Uterus (tissue), 4 donors: ENCODE data around the gene ASPG. TPM values are rescaled to one million over a fixed set of nuclear protein-coding genes. Genes with fewer than 3 reads are reported as not detected.

Source experiments
- DNase-seq, 2 donors: peaks; one replicate each; pipeline ENCODE4 v3.0.0-alpha.2; 2019 to 2020
- H3K27ac ChIP-seq, 2 donors: fragments of 200-600 bp; sonication (generic); 1 replicate in 1 of 2; 2 replicates in 1 of 2; pipeline ENCODE4 v1.5.1; 2016 to 2018
- H3K27me3 ChIP-seq, 2 donors: fragments of 200-600 bp; sonication (generic); one replicate each; pipeline ENCODE4 v1.5.1; 2018 to 2019; ENCODE audit warnings: control low read depth in 1 of 2
- H3K36me3 ChIP-seq, 2 donors: fragments of 200-600 bp; sonication (generic); one replicate each; pipeline ENCODE4 v1.5.1; 2019; ENCODE audit warnings: control low read depth in 1 of 2
- H3K4me1 ChIP-seq, 2 donors: fragments of 200-600 bp; sonication (generic); one replicate each; pipeline ENCODE4 v1.5.1; 2018 to 2019; ENCODE audit warnings: control low read depth in 1 of 2
- H3K4me3 ChIP-seq, 2 donors: fragments of 200-600 bp; sonication (generic); 1 replicate in 1 of 2; 2 replicates in 1 of 2; pipeline ENCODE4 v1.5.1; 2018 to 2019; ENCODE audit warnings: mild to moderate bottlenecking in 1 of 2
- H3K9me3 ChIP-seq, 2 donors: fragments of 200-600 bp; sonication (generic); one replicate each; pipeline ENCODE4 v1.5.1; 2019; ENCODE audit warnings: control low read depth in 1 of 2
- CTCF ChIP-seq, 4 experiments: fragments of 200-600 bp in 2 of 4; fragments of 450-650 bp in 2 of 4; sonication (generic) in 2 of 4; IDR thresholded peaks; one replicate each; pipeline ENCODE4 v1.5.1; 2016 to 2019; ENCODE audit warnings: antibody characterized with exemption in 4 of 4, mild to moderate bottlenecking in 2 of 4, moderate library complexity in 1 of 4
- POLR2A ChIP-seq, 2 donors: fragments of 450-650 bp; IDR thresholded peaks; one replicate each; pipeline ENCODE4 v1.6.1; 2016; ENCODE audit warnings: antibody characterized with exemption in 2 of 2, mild to moderate bottlenecking in 1 of 2, moderate library complexity in 1 of 2
- intact Hi-C: fragments of 100-400 bp; cut with DNase I; formaldehyde crosslinking; loops from one replicate; pipeline ENCODE4 v1.15.1; 2023; ENCODE audit warnings: low total_unique reads
- total RNA-seq, 4 donors: library from RNA; depleted of rRNA in 3 of 4; stranded (reverse); fragments of >200 nt in 3 of 4; gene quantifications; one replicate each; pipeline versions ENCODE4 v1.1.0 to v1.2.4, GENCODE V29; 2014 to 2023
- donor health status: DM: yes; HTN: yes; CAD: no.

The ASPG gene
- total RNA-seq, 4 donors from 2014 or later = 0.41 to 16.2 (median 0.51) TPM; not detected in 1

DNA sequence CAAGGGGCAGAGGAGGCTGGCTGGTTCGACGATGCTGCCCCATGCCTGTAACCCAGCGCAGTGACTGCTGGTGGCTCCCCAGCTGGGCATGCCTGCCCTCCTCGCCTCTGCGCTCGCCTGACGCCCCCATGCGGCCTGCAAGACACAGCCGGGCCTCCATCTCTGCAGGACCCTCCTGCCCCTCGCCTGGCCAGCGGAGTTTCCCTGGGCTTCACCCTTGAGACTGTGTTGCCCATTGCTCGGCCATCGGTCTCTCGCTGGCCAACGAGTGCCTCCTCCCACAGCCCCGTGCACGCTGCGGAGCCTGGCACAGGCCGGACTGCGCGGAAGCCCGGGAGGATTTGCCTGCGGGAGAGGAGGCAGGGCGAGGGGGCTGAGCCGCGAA is 17.6 kb downstream of the ASPG start:
- no peak overlapping the region for H3K4me3 ChIP-seq
- H3K9me3 ChIP-seq = no peaks in the 10 kb centered on the region
- no peak overlapping the region for H3K27ac ChIP-seq
- intact Hi-C loops = no loop called here
- no peak for TF ChIP-seq CTCF (IDR thresholded peaks at IDR 0.05)
- no peak for TF ChIP-seq POLR2A (IDR thresholded peaks at IDR 0.05)
- H3K36me3 ChIP-seq = no peaks in the 10 kb centered on the region
- no peaks in the 10 kb centered on the region for H3K4me1 ChIP-seq
- DNase-seq = no peak
- H3K27me3 ChIP-seq = no peaks in the 10 kb centered on the region

DNA sequence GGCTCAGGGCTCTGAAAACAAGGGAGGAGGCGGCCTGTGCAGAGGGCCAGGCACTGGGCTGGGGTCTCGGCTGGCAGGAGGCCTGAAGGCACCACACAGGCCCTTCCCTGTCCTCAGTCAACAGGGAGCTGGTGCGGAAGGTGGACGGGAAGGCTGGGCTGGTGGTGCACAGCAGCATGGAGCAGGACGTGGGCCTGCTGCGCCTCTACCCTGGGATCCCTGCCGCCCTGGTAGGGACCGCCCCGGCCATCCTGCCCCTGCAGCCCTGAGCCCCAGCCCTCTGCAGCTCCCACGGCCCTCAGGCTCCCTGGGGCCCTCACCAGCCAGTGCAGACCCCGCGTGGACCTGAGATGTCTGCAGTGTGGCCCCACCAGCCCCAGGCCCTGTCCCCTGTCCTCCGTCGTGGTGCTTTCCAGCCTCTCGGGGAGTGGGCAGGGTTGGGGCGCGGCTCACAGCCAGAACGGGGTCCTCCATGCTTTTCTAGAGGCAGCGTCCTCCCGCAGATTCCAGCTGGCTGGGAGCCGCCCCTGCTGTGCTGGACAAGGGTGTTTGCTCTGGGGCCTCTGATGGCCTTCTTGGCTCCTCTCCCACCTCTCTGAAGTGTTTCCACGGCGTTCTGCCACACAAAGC is 18.1 kb downstream of the ASPG start:
- H3K27ac ChIP-seq = no peak overlapping the region
- H3K4me3 ChIP-seq = no peak overlapping the region
- no peaks in the 10 kb centered on the region for H3K36me3 ChIP-seq
- DNase-seq = no peak
- TF ChIP-seq POLR2A (IDR thresholded peaks at IDR 0.05) (no peak), CTCF (IDR thresholded peaks at IDR 0.05) (no peak)
- H3K27me3 ChIP-seq = no peaks in the 10 kb centered on the region
- no peaks in the 10 kb centered on the region for H3K4me1 ChIP-seq
- no peaks in the 10 kb centered on the region for H3K9me3 ChIP-seq
- intact Hi-C loops = no loop called here

- TF ChIP-seq POLR2A (IDR thresholded peaks at IDR 0.05) (no peak), CTCF (IDR thresholded peaks at IDR 0.05) (no peak)
- H3K27ac ChIP-seq = no peak overlapping the region
- H3K36me3 ChIP-seq = no peaks in the 10 kb centered on the region
- intact Hi-C loops = no loop called here
- H3K27me3 ChIP-seq = no peaks in the 10 kb centered on the region
- DNase-seq = no peak
- H3K4me1 ChIP-seq = no peaks in the 10 kb centered on the region
- H3K4me3 ChIP-seq = no peak overlapping the region
- no peaks in the 10 kb centered on the region for H3K9me3 ChIP-seq
Observed at GRCh38 chr14:104104076-104104901, 18.8 kb downstream of the ASPG start.

- no peaks in the 10 kb centered on the region for H3K9me3 ChIP-seq
- intact Hi-C loops = no loop called here
- no peaks in the 10 kb centered on the region for H3K36me3 ChIP-seq
- no peaks in the 10 kb centered on the region for H3K27me3 ChIP-seq
- TF ChIP-seq POLR2A (IDR thresholded peaks at IDR 0.05) = no peak
- no peak for TF ChIP-seq CTCF (IDR thresholded peaks at IDR 0.05)
- H3K27ac ChIP-seq = no peak overlapping the region
- no peak overlapping the region for H3K4me3 ChIP-seq
- no peaks in the 10 kb centered on the region for H3K4me1 ChIP-seq
- no peak for DNase-seq
Observed at GRCh38 chr14:104105071-104105821, 19.7 kb downstream of the ASPG start.
